HepG2 (cell line): ENCODE data around the gene DDX18. TPM values are rescaled to one million over a fixed set of nuclear protein-coding genes. Genes with fewer than 3 reads are reported as not detected.

Experiments
- CERS6 ChIP-seq: sonication (generic); formaldehyde crosslinking; IDR thresholded peaks from 2 replicates; pipeline ENCODE4 v1.5.0; 2020; ENCODE audit warnings: missing genetic modification reagents
- EP300 ChIP-seq, 3 experiments: sonication (generic) in 1 of 3; formaldehyde crosslinking in 1 of 3; IDR thresholded peaks; 2 replicates each; pipeline versions ENCODE4 v1.5.1 to v1.6.1; 2011 to 2020; ENCODE audit warnings: low read depth in 2 of 3, low read length in 2 of 3, borderline replicate concordance in 1 of 3, improper control_type of control experiment in 1 of 3, mild to moderate bottlenecking in 1 of 3, missing genetic modification reagents in 1 of 3, moderate library complexity in 1 of 3
- GABPB1 ChIP-seq: IDR thresholded peaks from 2 replicates; pipeline ENCODE4 v1.6.1; 2016; ENCODE audit warnings: mild to moderate bottlenecking, missing genetic modification reagents, moderate library complexity, missing compliant biosample characterization
- MAX ChIP-seq: IDR thresholded peaks from 2 replicates; pipeline ENCODE4 v1.6.1; 2012; ENCODE audit warnings: inconsistent platforms
- PREB ChIP-seq: sonication (generic); formaldehyde crosslinking; IDR thresholded peaks from 2 replicates; pipeline ENCODE4 v1.4.0; 2020; ENCODE audit warnings: missing genetic modification reagents
- RCOR2 ChIP-seq: IDR thresholded peaks from 2 replicates; pipeline ENCODE4 v1.6.1; 2016; ENCODE audit warnings: missing biosample characterization, missing genetic modification reagents
- RXRA ChIP-seq: sonication (generic); formaldehyde crosslinking; IDR thresholded peaks from 2 replicates; pipeline ENCODE4 v1.5.1; 2020; ENCODE audit warnings: missing genetic modification reagents
- SKI ChIP-seq: fragments of 450-650 bp; IDR thresholded peaks from one replicate; pipeline ENCODE4 v1.6.1; 2018; ENCODE audit warnings: mild to moderate bottlenecking; ENCODE audit not compliant: partially characterized antibody
- TERF1 ChIP-seq: sonication (generic); formaldehyde crosslinking; IDR thresholded peaks from 2 replicates; pipeline ENCODE4 v1.8.0; 2022; ENCODE audit warnings: mild to moderate bottlenecking, missing genetic modification reagents, moderate library complexity
- ZNF142 ChIP-seq: sonication (generic); formaldehyde crosslinking; IDR thresholded peaks from 2 replicates; pipeline ENCODE4 v1.4.0; 2020; ENCODE audit warnings: missing genetic modification reagents
- ZNF577 ChIP-seq: sonication (generic); formaldehyde crosslinking; IDR thresholded peaks from 2 replicates; pipeline ENCODE4 v1.4.0; 2020; ENCODE audit warnings: mild to moderate bottlenecking, low read depth, missing genetic modification reagents, borderline replicate concordance
- polyA plus RNA-seq, 8 experiments: library from polyadenylated mRNA; depleted of rRNA in 3 of 8; stranded (reverse) in 7 of 8; unstranded in 1 of 8; fragments of >200 nt; fragmentation: Illumina TruSeq in 4 of 8; extraction: Trizol in 4 of 8; gene quantifications; 2 replicates each; pipeline versions ENCODE4 v1.2.1 to v1.2.3, GENCODE V29; 2011 to 2016; ENCODE audit warnings: low read depth in 4 of 8, missing spikeins in 1 of 8, mixed read lengths in 1 of 8; ENCODE audit not compliant: insufficient read depth in 1 of 8
- total RNA-seq, 5 experiments: library from RNA; depleted of rRNA; stranded (reverse); fragments of >200 nt; fragmentation: Illumina TruSeq; extraction: Trizol; gene quantifications; 2 replicates each; pipeline ENCODE4 v1.2.3, GENCODE V29; 2016; ENCODE audit warnings: low read depth in 1 of 5
- TF ChIP-seq, protein P1 (sequence below): sonication (generic); formaldehyde crosslinking; IDR thresholded peaks from 2 replicates; pipeline ENCODE4 v1.4.0; 2020; ENCODE audit warnings: mild to moderate bottlenecking, missing genetic modification reagents
- TF ChIP-seq, protein P2 (sequence below): sonication (generic); formaldehyde crosslinking; IDR thresholded peaks from 2 replicates; pipeline ENCODE4 v1.5.0; 2020; ENCODE audit warnings: missing genetic modification reagents
- TF ChIP-seq, protein P3 (sequence below): sonication (generic); formaldehyde crosslinking; IDR thresholded peaks from 2 replicates; pipeline ENCODE4 v1.4.0; 2020; ENCODE audit warnings: missing genetic modification reagents

Gene DDX18
- total and polyA plus RNA-seq, 2 of the 13 experiments (the other 11 are each of a cell fraction or from before 2014, with no cell fraction given), result 64.0 to 134 TPM

- TF ChIP-seq, protein P1, sequence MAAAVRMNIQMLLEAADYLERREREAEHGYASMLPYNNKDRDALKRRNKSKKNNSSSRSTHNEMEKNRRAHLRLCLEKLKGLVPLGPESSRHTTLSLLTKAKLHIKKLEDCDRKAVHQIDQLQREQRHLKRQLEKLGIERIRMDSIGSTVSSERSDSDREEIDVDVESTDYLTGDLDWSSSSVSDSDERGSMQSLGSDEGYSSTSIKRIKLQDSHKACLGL (CRISPR knock-in tag), result peak; percentile 98
- no peak for TF ChIP-seq TERF1 (CRISPR knock-in tag)
- TF ChIP-seq RCOR2 (CRISPR knock-in tag), result 0 out of 2 replicates have a peak, but pooled peaks have one; percentile 69
- peak; percentile 99 for TF ChIP-seq MAX
- peak; percentile 49 for TF ChIP-seq PREB (CRISPR knock-in tag)
- peak; percentile 99 for TF ChIP-seq GABPB1 (CRISPR knock-in tag)
- TF ChIP-seq, protein P2, sequence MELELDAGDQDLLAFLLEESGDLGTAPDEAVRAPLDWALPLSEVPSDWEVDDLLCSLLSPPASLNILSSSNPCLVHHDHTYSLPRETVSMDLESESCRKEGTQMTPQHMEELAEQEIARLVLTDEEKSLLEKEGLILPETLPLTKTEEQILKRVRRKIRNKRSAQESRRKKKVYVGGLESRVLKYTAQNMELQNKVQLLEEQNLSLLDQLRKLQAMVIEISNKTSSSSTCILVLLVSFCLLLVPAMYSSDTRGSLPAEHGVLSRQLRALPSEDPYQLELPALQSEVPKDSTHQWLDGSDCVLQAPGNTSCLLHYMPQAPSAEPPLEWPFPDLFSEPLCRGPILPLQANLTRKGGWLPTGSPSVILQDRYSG (CRISPR knock-in tag), result no peak
- TF ChIP-seq ZNF142 (CRISPR knock-in tag), result 0 out of 2 replicates have a peak, but pooled peaks have one; percentile 54
- TF ChIP-seq SKI, result peak; percentile 60
- peak; percentile 72 for TF ChIP-seq RXRA (CRISPR knock-in tag)
- TF ChIP-seq CERS6 (CRISPR knock-in tag), result no peak
- TF ChIP-seq EP300 (IDR thresholded peaks at IDR 0.05; ENCODE audit: low read depth in 2 of 2, low read length in 2 of 2), result peak; percentile 9 to 60; a peak in 2 of 4 replicates
- TF ChIP-seq EP300 (CRISPR knock-in tag; IDR thresholded peaks at IDR 0.05; ENCODE audit: borderline replicate concordance), result no peak; the same call in 1 of the 2 replicates
- 0 out of 2 replicates have a peak, but pooled peaks have one; percentile 51 for TF ChIP-seq ZNF577
- TF ChIP-seq, protein P3, sequence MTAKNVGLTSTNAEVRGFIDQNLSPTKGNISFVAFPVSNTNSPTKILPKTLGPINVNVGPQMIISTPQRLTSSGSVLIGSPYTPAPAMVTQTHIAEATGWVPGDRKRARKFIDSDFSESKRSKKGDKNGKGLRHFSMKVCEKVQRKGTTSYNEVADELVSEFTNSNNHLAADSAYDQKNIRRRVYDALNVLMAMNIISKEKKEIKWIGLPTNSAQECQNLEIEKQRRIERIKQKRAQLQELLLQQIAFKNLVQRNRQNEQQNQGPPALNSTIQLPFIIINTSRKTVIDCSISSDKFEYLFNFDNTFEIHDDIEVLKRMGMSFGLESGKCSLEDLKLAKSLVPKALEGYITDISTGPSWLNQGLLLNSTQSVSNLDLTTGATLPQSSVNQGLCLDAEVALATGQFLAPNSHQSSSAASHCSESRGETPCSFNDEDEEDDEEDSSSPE (CRISPR knock-in tag), result peak; percentile 92
Observed at GRCh38 chr2:117814417-117815264, at the start of gene DDX18 (continued).
